HL-60 (cell line): ENCODE measurements around the gene TFB1M.

Experiments used
- DNase-seq, 2 experiments: peaks; one replicate each; pipeline ENCODE4 v3.0.0-alpha.2; 2010 to 2020; ENCODE audit warnings: low read depth in 1 of 2, low spot score in 1 of 2
- H3K27ac ChIP-seq: fragments of 250-450 bp; sonication (Bioruptor Pico); replicated peaks from 2 replicates; pipeline ENCODE4 v1.5.1; 2020; ENCODE audit warnings: mild to moderate bottlenecking, moderate library complexity
- H3K27me3 ChIP-seq: fragments of 250-450 bp; sonication (Bioruptor Pico); 2 replicates; pipeline ENCODE4 v1.5.1; 2021; ENCODE audit warnings: mild to moderate bottlenecking, moderate library complexity; ENCODE audit not compliant: insufficient read depth, poor library complexity, severe bottlenecking
- H3K4me3 ChIP-seq: replicated peaks from 2 replicates; pipeline ENCODE4 v1.5.1; 2011; ENCODE audit warnings: mild to moderate bottlenecking, control low read depth, low read length; ENCODE audit not compliant: insufficient read depth
- GABPA ChIP-seq: IDR thresholded peaks from 2 replicates; pipeline ENCODE4 v1.6.1; 2012; ENCODE audit warnings: low read depth
- POLR2AphosphoS5 ChIP-seq: IDR thresholded peaks from 2 replicates; pipeline ENCODE4 v1.6.1; 2012; ENCODE audit warnings: low read depth
- SPI1 ChIP-seq: IDR thresholded peaks from 2 replicates; pipeline ENCODE4 v1.6.1; 2012; ENCODE audit warnings: low read depth, mild to moderate bottlenecking, borderline replicate concordance
- TF ChIP-seq, protein P1 (sequence below): IDR thresholded peaks from 2 replicates; pipeline ENCODE4 v1.6.1; 2012; ENCODE audit warnings: low read depth; ENCODE audit not compliant: insufficient replicate concordance
- TF ChIP-seq, protein P2 (sequence below): IDR thresholded peaks from one replicate; pipeline ENCODE4 v1.5.1; 2011; ENCODE audit warnings: low read length, control low read depth, inconsistent platforms; ENCODE audit not compliant: insufficient read depth

Gene TFB1M

DNA sequence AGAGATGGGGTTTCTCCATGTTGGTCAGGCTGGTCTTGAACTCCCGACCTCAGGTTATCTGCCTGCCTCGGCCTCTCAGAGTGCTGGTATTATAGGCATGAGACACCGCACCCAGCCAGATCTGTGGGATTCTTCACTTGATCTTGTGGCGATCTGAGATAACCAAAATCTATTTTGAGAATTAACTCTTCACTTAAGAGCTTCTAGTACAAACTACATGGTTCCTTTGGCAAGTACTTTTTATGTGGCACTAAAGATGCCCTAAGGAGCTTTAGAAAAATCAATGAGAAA is 37.8 kb upstream of the TFB1M start:
- no peak for DNase-seq
- Histone ChIP-seq H3K27me3 (no peaks in the 10 kb centered on the region), H3K4me3 (no peak overlapping the region), H3K27ac (no peak overlapping the region)
- TF ChIP-seq SPI1 (no peak), GABPA (no peak), POLR2AphosphoS5 (no peak)
- TF ChIP-seq, protein P1, sequence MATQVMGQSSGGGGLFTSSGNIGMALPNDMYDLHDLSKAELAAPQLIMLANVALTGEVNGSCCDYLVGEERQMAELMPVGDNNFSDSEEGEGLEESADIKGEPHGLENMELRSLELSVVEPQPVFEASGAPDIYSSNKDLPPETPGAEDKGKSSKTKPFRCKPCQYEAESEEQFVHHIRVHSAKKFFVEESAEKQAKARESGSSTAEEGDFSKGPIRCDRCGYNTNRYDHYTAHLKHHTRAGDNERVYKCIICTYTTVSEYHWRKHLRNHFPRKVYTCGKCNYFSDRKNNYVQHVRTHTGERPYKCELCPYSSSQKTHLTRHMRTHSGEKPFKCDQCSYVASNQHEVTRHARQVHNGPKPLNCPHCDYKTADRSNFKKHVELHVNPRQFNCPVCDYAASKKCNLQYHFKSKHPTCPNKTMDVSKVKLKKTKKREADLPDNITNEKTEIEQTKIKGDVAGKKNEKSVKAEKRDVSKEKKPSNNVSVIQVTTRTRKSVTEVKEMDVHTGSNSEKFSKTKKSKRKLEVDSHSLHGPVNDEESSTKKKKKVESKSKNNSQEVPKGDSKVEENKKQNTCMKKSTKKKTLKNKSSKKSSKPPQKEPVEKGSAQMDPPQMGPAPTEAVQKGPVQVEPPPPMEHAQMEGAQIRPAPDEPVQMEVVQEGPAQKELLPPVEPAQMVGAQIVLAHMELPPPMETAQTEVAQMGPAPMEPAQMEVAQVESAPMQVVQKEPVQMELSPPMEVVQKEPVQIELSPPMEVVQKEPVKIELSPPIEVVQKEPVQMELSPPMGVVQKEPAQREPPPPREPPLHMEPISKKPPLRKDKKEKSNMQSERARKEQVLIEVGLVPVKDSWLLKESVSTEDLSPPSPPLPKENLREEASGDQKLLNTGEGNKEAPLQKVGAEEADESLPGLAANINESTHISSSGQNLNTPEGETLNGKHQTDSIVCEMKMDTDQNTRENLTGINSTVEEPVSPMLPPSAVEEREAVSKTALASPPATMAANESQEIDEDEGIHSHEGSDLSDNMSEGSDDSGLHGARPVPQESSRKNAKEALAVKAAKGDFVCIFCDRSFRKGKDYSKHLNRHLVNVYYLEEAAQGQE, result no peak
- TF ChIP-seq, protein P2, sequence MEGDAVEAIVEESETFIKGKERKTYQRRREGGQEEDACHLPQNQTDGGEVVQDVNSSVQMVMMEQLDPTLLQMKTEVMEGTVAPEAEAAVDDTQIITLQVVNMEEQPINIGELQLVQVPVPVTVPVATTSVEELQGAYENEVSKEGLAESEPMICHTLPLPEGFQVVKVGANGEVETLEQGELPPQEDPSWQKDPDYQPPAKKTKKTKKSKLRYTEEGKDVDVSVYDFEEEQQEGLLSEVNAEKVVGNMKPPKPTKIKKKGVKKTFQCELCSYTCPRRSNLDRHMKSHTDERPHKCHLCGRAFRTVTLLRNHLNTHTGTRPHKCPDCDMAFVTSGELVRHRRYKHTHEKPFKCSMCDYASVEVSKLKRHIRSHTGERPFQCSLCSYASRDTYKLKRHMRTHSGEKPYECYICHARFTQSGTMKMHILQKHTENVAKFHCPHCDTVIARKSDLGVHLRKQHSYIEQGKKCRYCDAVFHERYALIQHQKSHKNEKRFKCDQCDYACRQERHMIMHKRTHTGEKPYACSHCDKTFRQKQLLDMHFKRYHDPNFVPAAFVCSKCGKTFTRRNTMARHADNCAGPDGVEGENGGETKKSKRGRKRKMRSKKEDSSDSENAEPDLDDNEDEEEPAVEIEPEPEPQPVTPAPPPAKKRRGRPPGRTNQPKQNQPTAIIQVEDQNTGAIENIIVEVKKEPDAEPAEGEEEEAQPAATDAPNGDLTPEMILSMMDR, result no peak

DNA sequence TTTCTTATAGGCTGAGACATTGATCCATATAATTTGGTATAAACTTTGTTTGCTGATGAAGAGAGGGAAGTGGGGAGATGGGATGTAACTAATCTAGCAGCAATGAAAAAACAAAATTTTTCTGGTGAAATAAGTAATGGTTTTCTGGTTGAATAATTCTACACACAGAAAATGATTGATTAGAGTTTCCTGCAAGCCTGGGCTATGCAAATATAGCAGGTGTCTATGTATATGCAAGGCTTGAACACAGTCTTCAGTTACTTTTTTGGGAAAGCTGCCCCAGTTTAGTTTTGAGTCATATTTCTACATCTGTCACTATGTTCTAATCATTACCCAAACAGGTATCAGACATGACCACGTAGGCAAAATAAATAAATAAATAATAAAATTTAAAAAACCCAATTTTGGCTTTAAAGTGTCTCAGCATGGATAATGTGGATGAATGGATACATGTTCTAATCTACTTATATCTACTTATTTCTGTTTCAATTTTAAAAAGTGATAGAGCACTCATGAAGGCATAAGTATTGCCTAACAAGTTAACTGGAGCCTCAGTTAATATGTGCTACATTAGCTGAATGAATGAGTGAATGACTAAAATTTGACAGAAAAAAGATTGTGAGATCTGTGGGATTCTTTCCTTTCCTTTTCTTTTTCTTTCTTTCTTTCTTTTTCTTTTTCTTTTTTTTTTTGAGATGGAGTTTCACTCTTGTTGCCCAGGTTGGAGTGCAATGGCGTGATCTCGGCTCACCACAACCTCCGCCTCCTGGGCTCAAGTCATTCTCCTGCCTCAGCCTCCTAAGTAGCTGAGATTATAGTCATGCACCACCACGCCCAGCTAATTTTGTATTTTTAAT is 37.2 kb upstream of the TFB1M start:
- no peak for DNase-seq
- Histone ChIP-seq H3K4me3 (no peak overlapping the region), H3K27ac (no peak overlapping the region), H3K27me3 (no peaks in the 10 kb centered on the region)
- no peak for TF ChIP-seq POLR2AphosphoS5
- TF ChIP-seq, protein P2, result no peak
- no peak for TF ChIP-seq SPI1
- TF ChIP-seq, protein P1, result no peak
- TF ChIP-seq GABPA, result no peak

DNA sequence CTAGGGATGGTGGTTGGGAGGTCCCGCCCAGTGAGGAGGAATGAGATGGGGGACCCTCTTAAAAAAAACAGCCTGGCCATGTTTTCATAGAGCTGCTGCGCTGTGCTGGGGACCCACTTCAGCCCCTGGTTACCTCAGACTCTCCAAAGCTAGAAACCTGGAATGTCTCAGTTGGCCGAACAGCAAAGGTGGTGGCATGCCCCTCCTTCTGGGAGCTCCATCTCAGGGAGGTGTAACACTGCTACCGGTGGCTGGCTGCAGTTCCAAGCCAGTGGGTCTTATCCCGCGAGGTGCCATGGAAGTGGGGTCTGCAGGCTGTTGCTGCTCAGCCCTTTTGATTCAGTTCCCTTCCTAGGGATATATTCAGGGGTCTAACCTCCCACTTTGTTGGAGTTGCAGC is 35.7 kb upstream of the TFB1M start:
- no peaks in the 10 kb centered on the region for H3K27me3 ChIP-seq
- no peak overlapping the region for H3K4me3 ChIP-seq
- TF ChIP-seq GABPA (no peak), SPI1 (no peak), POLR2AphosphoS5 (no peak)
- TF ChIP-seq, protein P1, result no peak
- TF ChIP-seq, protein P2, result no peak
- no peak for DNase-seq
- no peak overlapping the region for H3K27ac ChIP-seq
